Measurements from ENCODE around the gene MRI1.
A peak's percentile ranks its signal among the peaks of the same experiment; 100 is the strongest.

GRCh38 chr19:13761423-13761822, 2.9 kb upstream of the MRI1 start:
- TF ChIP-seq CTCF (IDR thresholded peaks at IDR 0.05): peak in 1 of 4 donors; percentile 4
- no peak for TF ChIP-seq POLR2A (IDR thresholded peaks at IDR 0.05)

All from right lobe of liver (tissue), 4 donors.